ENCODE results near the gene PDXP.

DNA sequence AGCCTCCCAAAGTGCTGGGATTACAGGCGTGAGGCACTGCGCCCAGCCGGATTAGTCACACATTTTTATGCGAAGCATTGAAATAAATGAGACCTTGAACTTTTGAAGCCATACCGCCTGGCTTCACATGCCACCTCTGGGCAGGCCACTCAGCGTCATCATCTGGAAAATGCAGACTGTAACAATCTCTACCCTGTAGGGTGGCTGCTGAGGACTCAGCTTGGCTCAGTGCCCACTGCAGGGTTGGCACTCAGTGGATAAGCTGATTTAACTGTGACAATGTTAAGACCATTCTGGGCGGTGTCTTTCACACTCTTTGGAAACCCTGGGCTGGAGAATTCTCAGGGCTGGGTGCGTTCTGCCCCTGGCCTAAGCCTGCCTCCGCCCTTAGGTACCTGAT, 10.6 kb upstream of the PDXP start:
- TF ChIP-seq NR2F2 (IDR thresholded peaks at IDR 0.05) = no peak
- TF ChIP-seq, protein P1, sequence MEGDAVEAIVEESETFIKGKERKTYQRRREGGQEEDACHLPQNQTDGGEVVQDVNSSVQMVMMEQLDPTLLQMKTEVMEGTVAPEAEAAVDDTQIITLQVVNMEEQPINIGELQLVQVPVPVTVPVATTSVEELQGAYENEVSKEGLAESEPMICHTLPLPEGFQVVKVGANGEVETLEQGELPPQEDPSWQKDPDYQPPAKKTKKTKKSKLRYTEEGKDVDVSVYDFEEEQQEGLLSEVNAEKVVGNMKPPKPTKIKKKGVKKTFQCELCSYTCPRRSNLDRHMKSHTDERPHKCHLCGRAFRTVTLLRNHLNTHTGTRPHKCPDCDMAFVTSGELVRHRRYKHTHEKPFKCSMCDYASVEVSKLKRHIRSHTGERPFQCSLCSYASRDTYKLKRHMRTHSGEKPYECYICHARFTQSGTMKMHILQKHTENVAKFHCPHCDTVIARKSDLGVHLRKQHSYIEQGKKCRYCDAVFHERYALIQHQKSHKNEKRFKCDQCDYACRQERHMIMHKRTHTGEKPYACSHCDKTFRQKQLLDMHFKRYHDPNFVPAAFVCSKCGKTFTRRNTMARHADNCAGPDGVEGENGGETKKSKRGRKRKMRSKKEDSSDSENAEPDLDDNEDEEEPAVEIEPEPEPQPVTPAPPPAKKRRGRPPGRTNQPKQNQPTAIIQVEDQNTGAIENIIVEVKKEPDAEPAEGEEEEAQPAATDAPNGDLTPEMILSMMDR (IDR thresholded peaks at IDR 0.05; ENCODE audit: low read depth, low read length, missing input control) = no peak

Measured in liver (tissue), 3 donors.